ENCODE data around the gene ASMTL.

DNA sequence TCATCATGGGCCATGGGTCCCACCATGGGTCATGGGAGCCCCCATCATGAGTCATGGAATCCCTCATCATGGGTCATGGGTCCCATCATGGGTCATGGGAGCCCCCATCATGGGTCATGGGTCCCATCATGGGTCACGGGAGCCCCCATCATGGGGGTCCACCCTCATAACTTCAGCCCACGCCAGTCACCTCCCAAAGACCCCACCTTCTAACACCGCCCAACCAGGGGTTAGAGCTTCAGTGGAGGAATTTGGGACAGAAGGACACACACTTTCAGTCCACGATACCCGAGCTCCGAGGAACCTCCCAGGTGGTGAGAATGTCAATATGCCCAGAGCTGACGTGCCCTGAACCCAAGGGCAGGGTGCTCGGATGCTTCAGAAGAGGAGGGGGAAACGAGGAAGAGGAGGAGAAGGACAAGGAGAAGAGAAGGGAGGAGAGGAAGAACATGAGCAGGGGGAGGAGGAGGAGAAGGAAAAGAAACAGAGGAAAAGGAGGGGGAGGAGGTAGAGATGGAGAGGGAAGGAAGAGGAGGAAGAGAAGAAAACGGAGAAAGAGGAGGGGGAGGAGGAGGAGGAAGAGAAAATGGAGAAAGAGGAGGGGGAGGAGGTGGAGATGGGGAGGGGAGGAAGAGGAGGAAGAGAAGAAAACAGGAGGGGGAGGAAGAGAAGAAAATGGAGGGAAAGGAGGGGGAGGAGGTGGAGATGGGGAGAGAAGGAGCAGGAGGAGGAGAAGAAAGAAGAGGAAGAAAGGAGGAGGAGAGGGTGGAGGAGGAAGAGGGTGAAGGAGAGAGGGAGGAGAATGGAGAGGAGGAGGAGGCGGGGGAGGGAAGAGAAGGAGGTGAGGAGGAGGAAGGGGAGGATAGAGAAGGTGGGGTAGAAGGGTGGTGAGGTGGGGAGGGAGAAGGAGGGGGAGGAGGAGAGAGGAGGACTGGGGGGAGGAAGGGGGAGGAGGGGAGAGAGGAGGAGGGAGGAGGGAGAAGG lies 98.4 kb downstream of the ASMTL start:
- TF ChIP-seq POLR2AphosphoS5 (IDR thresholded peaks at IDR 0.05; ENCODE audit: borderline replicate concordance, low read depth, low read length), result no peak
- no peak for TF ChIP-seq EZH2 (IDR thresholded peaks at IDR 0.05)

All from SK-N-MC (cell line).